Measurements from ENCODE around the gene CACNA1E. TPM values are rescaled to one million over a fixed set of nuclear protein-coding genes. Genes with fewer than 3 reads are reported as not detected.

Gene CACNA1E
- total RNA-seq, 1 experiment from 2014 or later, result 0.46 TPM

DNA sequence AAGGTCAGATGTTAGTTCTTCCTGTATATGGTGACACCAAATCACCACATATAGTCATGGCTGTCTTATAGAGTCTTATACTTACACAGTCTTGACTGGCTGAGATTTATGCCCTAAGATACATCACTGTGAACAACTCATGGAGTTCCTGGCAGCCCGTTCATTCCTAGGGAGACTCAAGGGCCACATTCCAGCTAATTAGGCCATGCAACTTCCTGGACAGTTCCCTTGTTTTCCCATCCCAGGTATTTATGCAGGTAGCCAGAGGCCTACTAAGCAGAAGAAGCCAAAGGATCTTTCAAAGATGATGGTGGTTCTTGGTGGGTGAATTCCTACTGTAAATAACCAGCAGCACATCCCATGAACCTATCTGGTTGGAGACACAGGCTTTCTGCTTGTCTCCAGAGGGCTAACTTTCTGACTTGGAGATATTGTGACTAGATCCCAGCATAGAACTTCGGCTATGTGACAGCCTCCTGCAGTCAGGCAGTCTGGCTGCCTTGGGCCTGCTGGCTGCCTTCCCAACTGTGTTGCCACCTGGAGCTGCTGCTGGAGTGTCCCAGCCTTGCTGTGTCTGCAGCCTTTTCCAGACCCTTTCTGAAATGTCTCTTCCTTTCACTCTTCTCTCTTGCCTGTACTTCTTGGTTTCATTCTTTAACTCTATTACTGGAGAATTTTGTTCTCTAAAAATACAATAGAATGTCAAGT lies 283.8 kb downstream of the CACNA1E start:
- no peak overlapping the region for H2BK5ac ChIP-seq (ENCODE audit: insufficient read length, low read length)
- Mint-ChIP-seq H3K4me1 (no peaks in the 10 kb centered on the region), H3K27me3 (ENCODE audit: low read depth) (peaks cover 3% of the 10 kb centered on the region), H3K36me3 (ENCODE audit: insufficient read depth in 1 of 3, low read depth in 3 of 3) (no peaks in the 10 kb centered on the region; a peak in 1 of 7 replicates), H3K9me3 (no peaks in the 10 kb centered on the region), H3K27ac (no peak overlapping the region), H3K4me3 (no peak overlapping the region)
- H2AFZ ChIP-seq (ENCODE audit: low read length), result no peak overlapping the region
- no peak overlapping the region for H4K5ac ChIP-seq (ENCODE audit: insufficient read length, low read depth, low read length)
- TF ChIP-seq, protein P1, sequence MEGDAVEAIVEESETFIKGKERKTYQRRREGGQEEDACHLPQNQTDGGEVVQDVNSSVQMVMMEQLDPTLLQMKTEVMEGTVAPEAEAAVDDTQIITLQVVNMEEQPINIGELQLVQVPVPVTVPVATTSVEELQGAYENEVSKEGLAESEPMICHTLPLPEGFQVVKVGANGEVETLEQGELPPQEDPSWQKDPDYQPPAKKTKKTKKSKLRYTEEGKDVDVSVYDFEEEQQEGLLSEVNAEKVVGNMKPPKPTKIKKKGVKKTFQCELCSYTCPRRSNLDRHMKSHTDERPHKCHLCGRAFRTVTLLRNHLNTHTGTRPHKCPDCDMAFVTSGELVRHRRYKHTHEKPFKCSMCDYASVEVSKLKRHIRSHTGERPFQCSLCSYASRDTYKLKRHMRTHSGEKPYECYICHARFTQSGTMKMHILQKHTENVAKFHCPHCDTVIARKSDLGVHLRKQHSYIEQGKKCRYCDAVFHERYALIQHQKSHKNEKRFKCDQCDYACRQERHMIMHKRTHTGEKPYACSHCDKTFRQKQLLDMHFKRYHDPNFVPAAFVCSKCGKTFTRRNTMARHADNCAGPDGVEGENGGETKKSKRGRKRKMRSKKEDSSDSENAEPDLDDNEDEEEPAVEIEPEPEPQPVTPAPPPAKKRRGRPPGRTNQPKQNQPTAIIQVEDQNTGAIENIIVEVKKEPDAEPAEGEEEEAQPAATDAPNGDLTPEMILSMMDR (conservative IDR thresholded peaks at IDR 0.05), result no peak
- H3K27me3 ChIP-seq (ENCODE audit: insufficient read depth, low read length), result no peaks in the 10 kb centered on the region
- no peak overlapping the region for H2AK5ac ChIP-seq (ENCODE audit: insufficient read length, low read length)
- no peaks in the 10 kb centered on the region for H3K79me1 ChIP-seq (ENCODE audit: insufficient read depth, low read depth, low read length, poor library complexity, severe bottlenecking)
- H3K4me1 ChIP-seq (ENCODE audit: insufficient read depth, low read length), result no peaks in the 10 kb centered on the region
- no peak overlapping the region for H3K9ac ChIP-seq (ENCODE audit: extremely low read depth, insufficient read length, low read length)
- H3K18ac ChIP-seq (ENCODE audit: insufficient read length, low read depth, low read length), result no peak overlapping the region
- H3T11ph ChIP-seq (ENCODE audit: low read length), result no peak overlapping the region
- no peaks in the 10 kb centered on the region for H3K23me2 ChIP-seq (ENCODE audit: insufficient read length, low read depth, low read length, poor library complexity, severe bottlenecking)
- no peak overlapping the region for H3K27ac ChIP-seq (ENCODE audit: insufficient read length, low read depth, low read length)
- no peak overlapping the region for H3K4me2 ChIP-seq (ENCODE audit: insufficient read depth, insufficient read length, low read length)
- DNase-seq, result no peak
- H2BK120ac ChIP-seq (ENCODE audit: low read depth, low read length, poor library complexity, severe bottlenecking), result no peak overlapping the region
- no peaks in the 10 kb centered on the region for H3K79me2 ChIP-seq (ENCODE audit: insufficient read depth, low read length)
- H3K14ac ChIP-seq (ENCODE audit: insufficient read depth, low read length), result no peak overlapping the region
- H2BK12ac ChIP-seq (ENCODE audit: insufficient read length, low read depth, low read length), result no peak overlapping the region
- no peak overlapping the region for H3K23ac ChIP-seq (ENCODE audit: insufficient read length, low read depth, low read length)
- no peak overlapping the region for H3K4ac ChIP-seq (ENCODE audit: low read depth, low read length)
- no peak overlapping the region for H4K91ac ChIP-seq (ENCODE audit: insufficient read length, low read depth, low read length)
- no peak overlapping the region for H2BK20ac ChIP-seq (ENCODE audit: low read depth, low read length, poor library complexity, severe bottlenecking)
- H3K56ac ChIP-seq (ENCODE audit: insufficient read length, low read depth, low read length), result no peak overlapping the region
- no peak overlapping the region for H2BK15ac ChIP-seq (ENCODE audit: low read depth, low read length)
- H4K20me1 ChIP-seq (ENCODE audit: control insufficient read depth, insufficient read depth, insufficient read length), result no peaks in the 10 kb centered on the region
- H4K8ac ChIP-seq (replicated peaks; ENCODE audit: insufficient read length, low read depth, low read length), result no peak overlapping the region
- H3K9me3 ChIP-seq (ENCODE audit: control insufficient read depth, low read depth, low read length), result no peaks in the 10 kb centered on the region
- no CpG with 5 or more reads among the region's 2 CpGs for WGBS (ENCODE audit: extremely low coverage, insufficient read length, low lambda C conversion rate)
